GM23338 (cell line): ENCODE data around the gene SCAMP5. TPM values are rescaled to one million over a fixed set of nuclear protein-coding genes. Genes with fewer than 3 reads are reported as not detected.

Experiments
- ATAC-seq: fragments of 200-7000 bp; cut with Tn5 transposase; 3 replicates; pipeline ENCODE4 v1.9.1; 2020
- DNase-seq: peaks from one replicate; pipeline ENCODE4 v3.0.0-alpha.2; 2015; ENCODE audit warnings: low spot score
- H2AFZ ChIP-seq: fragments of 200-600 bp; sonication (generic); 2 replicates; pipeline ENCODE4 v1.8.0; 2016; ENCODE audit warnings: antibody characterized with exemption, mild to moderate bottlenecking, moderate library complexity
- H3F3A ChIP-seq: fragments of 200-600 bp; sonication (generic); replicated peaks from 2 replicates; pipeline ENCODE4 v1.8.0; 2017; ENCODE audit warnings: antibody characterized with exemption, mixed run types, low read depth
- H3K27ac ChIP-seq: fragments of 200-600 bp; sonication (generic); 2 replicates; pipeline ENCODE4 v1.6.1; 2016; ENCODE audit warnings: low read depth
- H3K27me3 ChIP-seq: fragments of 200-600 bp; sonication (generic); 2 replicates; pipeline ENCODE4 v1.8.0; 2016; ENCODE audit warnings: mild to moderate bottlenecking, mixed run types, moderate library complexity; ENCODE audit not compliant: insufficient read depth
- H3K36me3 ChIP-seq: fragments of 200-600 bp; sonication (generic); 2 replicates; pipeline ENCODE4 v1.8.0; 2016; ENCODE audit warnings: mild to moderate bottlenecking; ENCODE audit not compliant: insufficient read depth
- H3K4me1 ChIP-seq: fragments of 200-600 bp; sonication (generic); 2 replicates; pipeline ENCODE4 v1.8.0; 2016; ENCODE audit warnings: mild to moderate bottlenecking, moderate library complexity; ENCODE audit not compliant: insufficient read depth
- H3K4me2 ChIP-seq: fragments of 200-600 bp; sonication (generic); 2 replicates; pipeline ENCODE4 v1.7.1; 2017; ENCODE audit warnings: mixed run types
- H3K4me3 ChIP-seq: fragments of 200-600 bp; sonication (generic); 2 replicates; pipeline ENCODE4 v1.6.1; 2016; ENCODE audit warnings: mixed run types
- H3K79me2 ChIP-seq: fragments of 200-600 bp; sonication (generic); replicated peaks from 2 replicates; pipeline ENCODE4 v1.8.0; 2017; ENCODE audit warnings: mild to moderate bottlenecking; ENCODE audit not compliant: insufficient read depth
- H3K9me2 ChIP-seq: fragments of 200-600 bp; sonication (generic); 2 replicates; pipeline ENCODE4 v1.8.0; 2017; ENCODE audit not compliant: insufficient read depth
- H4K20me1 ChIP-seq: fragments of 200-600 bp; sonication (generic); replicated peaks from 2 replicates; pipeline ENCODE4 v1.8.0; 2017; ENCODE audit warnings: mild to moderate bottlenecking; ENCODE audit not compliant: insufficient read depth
- H3K27ac Mint-ChIP-seq: 2 replicates; pipeline ENCODE4 v1.8.0; 2020; ENCODE audit warnings: inconsistent platforms, mild to moderate bottlenecking, moderate library complexity, mixed read lengths
- H3K27me3 Mint-ChIP-seq: 3 replicates; pipeline ENCODE4 v1.8.0; 2022; ENCODE audit warnings: low read depth, mild to moderate bottlenecking, moderate library complexity, mixed read lengths, inconsistent platforms; ENCODE audit not compliant: insufficient read depth, poor library complexity
- H3K36me3 Mint-ChIP-seq: 3 replicates; pipeline ENCODE4 v1.8.0; 2021; ENCODE audit warnings: low read depth, mild to moderate bottlenecking, inconsistent platforms, moderate library complexity, mixed read lengths
- H3K4me1 Mint-ChIP-seq: 3 replicates; pipeline ENCODE4 v1.8.0; 2020; ENCODE audit warnings: mild to moderate bottlenecking, inconsistent platforms, mixed read lengths
- H3K4me3 Mint-ChIP-seq: 3 replicates; pipeline ENCODE4 v1.8.0; 2021; ENCODE audit warnings: moderate library complexity, mild to moderate bottlenecking, inconsistent platforms, mixed read lengths
- H3K9me3 Mint-ChIP-seq: 3 replicates; pipeline ENCODE4 v1.8.0; 2020; ENCODE audit warnings: moderate library complexity, mild to moderate bottlenecking, inconsistent platforms, mixed read lengths
- CREB1 ChIP-seq: fragments of 250-450 bp; sonication (Bioruptor Pico); IDR thresholded peaks from 2 replicates; pipeline ENCODE4 v1.5.0; 2020; ENCODE audit warnings: low read depth, mild to moderate bottlenecking, moderate library complexity
- EZH2 ChIP-seq: fragments of 200-600 bp; sonication (generic); IDR thresholded peaks from one replicate; pipeline ENCODE4 v1.8.0; 2017; ENCODE audit warnings: antibody characterized with exemption, mild to moderate bottlenecking, low read depth; ENCODE audit not compliant: unreplicated experiment
- EZH2phosphoT487 ChIP-seq: fragments of 200-600 bp; sonication (generic); IDR thresholded peaks from one replicate; pipeline ENCODE4 v1.8.1; 2018; ENCODE audit warnings: antibody characterized with exemption; ENCODE audit not compliant: unreplicated experiment
- JUNB ChIP-seq: IDR thresholded peaks from one replicate; pipeline ENCODE4 v1.6.1; 2016; ENCODE audit warnings: antibody characterized with exemption; ENCODE audit not compliant: unreplicated experiment
- NANOG ChIP-seq: IDR thresholded peaks from 2 replicates; pipeline ENCODE4 v1.6.1; 2016; ENCODE audit warnings: antibody characterized with exemption, borderline replicate concordance
- POLR2AphosphoS5 ChIP-seq: IDR thresholded peaks from 2 replicates; pipeline ENCODE4 v1.6.1; 2016; ENCODE audit warnings: antibody characterized with exemption, low read depth
- STAT1 ChIP-seq: IDR thresholded peaks from one replicate; pipeline ENCODE4 v1.6.1; 2016; ENCODE audit warnings: antibody characterized with exemption; ENCODE audit not compliant: unreplicated experiment
- ZNF114 ChIP-seq: fragments of 250-450 bp; sonication (Bioruptor Pico); IDR thresholded peaks from 2 replicates; pipeline ENCODE4 v1.5.0; 2020; ENCODE audit warnings: mild to moderate bottlenecking, moderate library complexity
- ZNF331 ChIP-seq: fragments of 250-450 bp; sonication (Bioruptor Pico); IDR thresholded peaks from 2 replicates; pipeline ENCODE4 v1.5.0; 2020; ENCODE audit warnings: low read depth, mild to moderate bottlenecking, moderate library complexity
- polyA plus RNA-seq: library from polyadenylated mRNA; unstranded; fragments of >200 nt; fragmentation: Nextera tagmentation; extraction: Ambion mirVana; gene quantifications from 2 replicates; pipeline ENCODE4 v1.2.1, GENCODE V29; 2016
- total RNA-seq: library from RNA; depleted of rRNA; stranded (reverse); fragments of >200 nt; shearing (Covaris generic); gene quantifications from 2 replicates; pipeline ENCODE4 v1.2.3, GENCODE V29; 2014
- TF ChIP-seq, protein P1 (sequence below): fragments of 250-450 bp; sonication (Bioruptor Pico); IDR thresholded peaks from 2 replicates; pipeline ENCODE4 v1.5.0; 2020; ENCODE audit warnings: mild to moderate bottlenecking, moderate library complexity
- TF ChIP-seq, protein P2 (sequence below): IDR thresholded peaks from one replicate; pipeline ENCODE4 v1.6.1; 2018; ENCODE audit warnings: antibody characterized with exemption; ENCODE audit not compliant: unreplicated experiment
- TF ChIP-seq, protein P3 (sequence below): IDR thresholded peaks from 2 replicates; pipeline ENCODE4 v1.6.1; 2016; ENCODE audit warnings: antibody characterized with exemption
- TF ChIP-seq, protein P4 (sequence below), 2 experiments: fragments of 200-600 bp in 1 of 2; sonication (generic) in 1 of 2; conservative IDR thresholded peaks; 2 replicates each; pipeline versions ENCODE4 v1.5.1 to v1.6.1; 2016 to 2017; ENCODE audit warnings: antibody characterized with exemption in 2 of 2, low read depth in 2 of 2, mild to moderate bottlenecking in 2 of 2, moderate library complexity in 1 of 2

SCAMP5 gene
- total and polyA plus RNA-seq, 2 experiments from 2014 or later, result 12.8 to 43.3 TPM

DNA sequence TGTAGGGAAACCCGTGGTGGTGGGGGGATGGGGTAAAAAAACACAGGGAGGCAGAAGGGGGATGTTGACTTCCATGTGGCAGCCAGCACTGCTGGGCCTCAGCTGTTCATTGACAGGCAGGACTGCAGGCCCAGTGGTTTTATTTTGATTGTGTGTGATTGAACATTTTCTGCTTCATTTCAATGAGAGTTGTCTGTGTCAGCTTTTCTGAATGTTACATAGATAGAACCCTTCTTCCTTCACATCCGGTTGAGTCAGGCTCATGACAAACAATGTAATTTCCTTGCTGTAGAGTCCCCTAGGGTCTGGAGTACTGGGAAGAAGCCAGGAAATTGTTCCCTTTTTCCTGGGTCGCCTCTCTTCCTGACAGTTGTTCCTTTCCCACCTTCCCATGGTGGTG lies 30.6 kb upstream of the SCAMP5 start:
- Histone ChIP-seq H3K79me2 (no peaks in the 10 kb centered on the region), H3K27ac (no peak overlapping the region), H2AFZ (no peak overlapping the region), H4K20me1 (no peaks in the 10 kb centered on the region), H3K4me3 (no peak overlapping the region), H3K27me3 (peaks cover 17% of the 10 kb centered on the region), H3K36me3 (no peaks in the 10 kb centered on the region), H3K4me2 (no peak overlapping the region), H3K9me2 (no peaks in the 10 kb centered on the region), H3F3A (no peaks in the 10 kb centered on the region), H3K4me1 (peaks cover 6% of the 10 kb centered on the region; the same call in 1 of the 2 replicates)
- H3K9me3 Mint-ChIP-seq, result no peaks in the 10 kb centered on the region; the same call in 2 of the 3 replicates
- H3K4me1 Mint-ChIP-seq, result peaks cover 14% of the 10 kb centered on the region
- H3K4me3 Mint-ChIP-seq, result no peak overlapping the region
- TF ChIP-seq ZNF114 (CRISPR knock-in tag), result no peak
- TF ChIP-seq EZH2, result no peak
- no peak for TF ChIP-seq POLR2AphosphoS5
- no peak for TF ChIP-seq JUNB
- no peak for TF ChIP-seq EZH2phosphoT487
- no peak for TF ChIP-seq ZNF331
- TF ChIP-seq STAT1, result no peak
- TF ChIP-seq, protein P1, sequence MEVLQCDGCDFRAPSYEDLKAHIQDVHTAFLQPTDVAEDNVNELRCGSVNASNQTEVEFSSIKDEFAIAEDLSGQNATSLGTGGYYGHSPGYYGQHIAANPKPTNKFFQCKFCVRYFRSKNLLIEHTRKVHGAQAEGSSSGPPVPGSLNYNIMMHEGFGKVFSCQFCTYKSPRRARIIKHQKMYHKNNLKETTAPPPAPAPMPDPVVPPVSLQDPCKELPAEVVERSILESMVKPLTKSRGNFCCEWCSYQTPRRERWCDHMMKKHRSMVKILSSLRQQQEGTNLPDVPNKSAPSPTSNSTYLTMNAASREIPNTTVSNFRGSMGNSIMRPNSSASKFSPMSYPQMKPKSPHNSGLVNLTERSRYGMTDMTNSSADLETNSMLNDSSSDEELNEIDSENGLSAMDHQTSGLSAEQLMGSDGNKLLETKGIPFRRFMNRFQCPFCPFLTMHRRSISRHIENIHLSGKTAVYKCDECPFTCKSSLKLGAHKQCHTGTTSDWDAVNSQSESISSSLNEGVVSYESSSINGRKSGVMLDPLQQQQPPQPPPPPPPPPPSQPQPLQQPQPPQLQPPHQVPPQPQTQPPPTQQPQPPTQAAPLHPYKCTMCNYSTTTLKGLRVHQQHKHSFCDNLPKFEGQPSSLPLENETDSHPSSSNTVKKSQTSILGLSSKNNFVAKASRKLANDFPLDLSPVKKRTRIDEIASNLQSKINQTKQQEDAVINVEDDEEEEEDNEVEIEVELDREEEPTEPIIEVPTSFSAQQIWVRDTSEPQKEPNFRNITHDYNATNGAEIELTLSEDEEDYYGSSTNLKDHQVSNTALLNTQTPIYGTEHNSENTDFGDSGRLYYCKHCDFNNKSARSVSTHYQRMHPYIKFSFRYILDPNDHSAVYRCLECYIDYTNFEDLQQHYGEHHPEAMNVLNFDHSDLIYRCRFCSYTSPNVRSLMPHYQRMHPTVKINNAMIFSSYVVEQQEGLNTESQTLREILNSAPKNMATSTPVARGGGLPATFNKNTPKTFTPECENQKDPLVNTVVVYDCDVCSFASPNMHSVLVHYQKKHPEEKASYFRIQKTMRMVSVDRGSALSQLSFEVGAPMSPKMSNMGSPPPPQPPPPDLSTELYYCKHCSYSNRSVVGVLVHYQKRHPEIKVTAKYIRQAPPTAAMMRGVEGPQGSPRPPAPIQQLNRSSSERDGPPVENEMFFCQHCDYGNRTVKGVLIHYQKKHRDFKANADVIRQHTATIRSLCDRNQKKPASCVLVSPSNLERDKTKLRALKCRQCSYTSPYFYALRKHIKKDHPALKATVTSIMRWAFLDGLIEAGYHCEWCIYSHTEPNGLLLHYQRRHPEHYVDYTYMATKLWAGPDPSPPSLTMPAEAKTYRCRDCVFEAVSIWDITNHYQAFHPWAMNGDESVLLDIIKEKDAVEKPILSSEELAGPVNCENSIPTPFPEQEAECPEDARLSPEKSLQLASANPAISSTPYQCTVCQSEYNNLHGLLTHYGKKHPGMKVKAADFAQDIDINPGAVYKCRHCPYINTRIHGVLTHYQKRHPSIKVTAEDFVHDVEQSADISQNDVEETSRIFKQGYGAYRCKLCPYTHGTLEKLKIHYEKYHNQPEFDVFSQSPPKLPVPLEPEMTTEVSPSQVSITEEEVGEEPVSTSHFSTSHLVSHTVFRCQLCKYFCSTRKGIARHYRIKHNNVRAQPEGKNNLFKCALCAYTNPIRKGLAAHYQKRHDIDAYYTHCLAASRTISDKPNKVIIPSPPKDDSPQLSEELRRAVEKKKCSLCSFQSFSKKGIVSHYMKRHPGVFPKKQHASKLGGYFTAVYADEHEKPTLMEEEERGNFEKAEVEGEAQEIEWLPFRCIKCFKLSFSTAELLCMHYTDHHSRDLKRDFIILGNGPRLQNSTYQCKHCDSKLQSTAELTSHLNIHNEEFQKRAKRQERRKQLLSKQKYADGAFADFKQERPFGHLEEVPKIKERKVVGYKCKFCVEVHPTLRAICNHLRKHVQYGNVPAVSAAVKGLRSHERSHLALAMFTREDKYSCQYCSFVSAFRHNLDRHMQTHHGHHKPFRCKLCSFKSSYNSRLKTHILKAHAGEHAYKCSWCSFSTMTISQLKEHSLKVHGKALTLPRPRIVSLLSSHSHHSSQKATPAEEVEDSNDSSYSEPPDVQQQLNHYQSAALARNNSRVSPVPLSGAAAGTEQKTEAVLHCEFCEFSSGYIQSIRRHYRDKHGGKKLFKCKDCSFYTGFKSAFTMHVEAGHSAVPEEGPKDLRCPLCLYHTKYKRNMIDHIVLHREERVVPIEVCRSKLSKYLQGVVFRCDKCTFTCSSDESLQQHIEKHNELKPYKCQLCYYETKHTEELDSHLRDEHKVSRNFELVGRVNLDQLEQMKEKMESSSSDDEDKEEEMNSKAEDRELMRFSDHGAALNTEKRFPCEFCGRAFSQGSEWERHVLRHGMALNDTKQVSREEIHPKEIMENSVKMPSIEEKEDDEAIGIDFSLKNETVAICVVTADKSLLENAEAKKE (CRISPR knock-in tag), result no peak
- TF ChIP-seq, protein P2, sequence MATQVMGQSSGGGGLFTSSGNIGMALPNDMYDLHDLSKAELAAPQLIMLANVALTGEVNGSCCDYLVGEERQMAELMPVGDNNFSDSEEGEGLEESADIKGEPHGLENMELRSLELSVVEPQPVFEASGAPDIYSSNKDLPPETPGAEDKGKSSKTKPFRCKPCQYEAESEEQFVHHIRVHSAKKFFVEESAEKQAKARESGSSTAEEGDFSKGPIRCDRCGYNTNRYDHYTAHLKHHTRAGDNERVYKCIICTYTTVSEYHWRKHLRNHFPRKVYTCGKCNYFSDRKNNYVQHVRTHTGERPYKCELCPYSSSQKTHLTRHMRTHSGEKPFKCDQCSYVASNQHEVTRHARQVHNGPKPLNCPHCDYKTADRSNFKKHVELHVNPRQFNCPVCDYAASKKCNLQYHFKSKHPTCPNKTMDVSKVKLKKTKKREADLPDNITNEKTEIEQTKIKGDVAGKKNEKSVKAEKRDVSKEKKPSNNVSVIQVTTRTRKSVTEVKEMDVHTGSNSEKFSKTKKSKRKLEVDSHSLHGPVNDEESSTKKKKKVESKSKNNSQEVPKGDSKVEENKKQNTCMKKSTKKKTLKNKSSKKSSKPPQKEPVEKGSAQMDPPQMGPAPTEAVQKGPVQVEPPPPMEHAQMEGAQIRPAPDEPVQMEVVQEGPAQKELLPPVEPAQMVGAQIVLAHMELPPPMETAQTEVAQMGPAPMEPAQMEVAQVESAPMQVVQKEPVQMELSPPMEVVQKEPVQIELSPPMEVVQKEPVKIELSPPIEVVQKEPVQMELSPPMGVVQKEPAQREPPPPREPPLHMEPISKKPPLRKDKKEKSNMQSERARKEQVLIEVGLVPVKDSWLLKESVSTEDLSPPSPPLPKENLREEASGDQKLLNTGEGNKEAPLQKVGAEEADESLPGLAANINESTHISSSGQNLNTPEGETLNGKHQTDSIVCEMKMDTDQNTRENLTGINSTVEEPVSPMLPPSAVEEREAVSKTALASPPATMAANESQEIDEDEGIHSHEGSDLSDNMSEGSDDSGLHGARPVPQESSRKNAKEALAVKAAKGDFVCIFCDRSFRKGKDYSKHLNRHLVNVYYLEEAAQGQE, result no peak
- TF ChIP-seq, protein P3, sequence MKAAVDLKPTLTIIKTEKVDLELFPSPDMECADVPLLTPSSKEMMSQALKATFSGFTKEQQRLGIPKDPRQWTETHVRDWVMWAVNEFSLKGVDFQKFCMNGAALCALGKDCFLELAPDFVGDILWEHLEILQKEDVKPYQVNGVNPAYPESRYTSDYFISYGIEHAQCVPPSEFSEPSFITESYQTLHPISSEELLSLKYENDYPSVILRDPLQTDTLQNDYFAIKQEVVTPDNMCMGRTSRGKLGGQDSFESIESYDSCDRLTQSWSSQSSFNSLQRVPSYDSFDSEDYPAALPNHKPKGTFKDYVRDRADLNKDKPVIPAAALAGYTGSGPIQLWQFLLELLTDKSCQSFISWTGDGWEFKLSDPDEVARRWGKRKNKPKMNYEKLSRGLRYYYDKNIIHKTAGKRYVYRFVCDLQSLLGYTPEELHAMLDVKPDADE, result no peak
- TF ChIP-seq NANOG, result no peak
- TF ChIP-seq CREB1, result no peak
- TF ChIP-seq, protein P4, sequence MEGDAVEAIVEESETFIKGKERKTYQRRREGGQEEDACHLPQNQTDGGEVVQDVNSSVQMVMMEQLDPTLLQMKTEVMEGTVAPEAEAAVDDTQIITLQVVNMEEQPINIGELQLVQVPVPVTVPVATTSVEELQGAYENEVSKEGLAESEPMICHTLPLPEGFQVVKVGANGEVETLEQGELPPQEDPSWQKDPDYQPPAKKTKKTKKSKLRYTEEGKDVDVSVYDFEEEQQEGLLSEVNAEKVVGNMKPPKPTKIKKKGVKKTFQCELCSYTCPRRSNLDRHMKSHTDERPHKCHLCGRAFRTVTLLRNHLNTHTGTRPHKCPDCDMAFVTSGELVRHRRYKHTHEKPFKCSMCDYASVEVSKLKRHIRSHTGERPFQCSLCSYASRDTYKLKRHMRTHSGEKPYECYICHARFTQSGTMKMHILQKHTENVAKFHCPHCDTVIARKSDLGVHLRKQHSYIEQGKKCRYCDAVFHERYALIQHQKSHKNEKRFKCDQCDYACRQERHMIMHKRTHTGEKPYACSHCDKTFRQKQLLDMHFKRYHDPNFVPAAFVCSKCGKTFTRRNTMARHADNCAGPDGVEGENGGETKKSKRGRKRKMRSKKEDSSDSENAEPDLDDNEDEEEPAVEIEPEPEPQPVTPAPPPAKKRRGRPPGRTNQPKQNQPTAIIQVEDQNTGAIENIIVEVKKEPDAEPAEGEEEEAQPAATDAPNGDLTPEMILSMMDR (conservative IDR thresholded peaks at IDR 0.05; ENCODE audit: low read depth in 2 of 2), result no peak
- peaks cover 8% of the 10 kb centered on the region for H3K27me3 Mint-ChIP-seq
- H3K36me3 Mint-ChIP-seq, result no peaks in the 10 kb centered on the region
- peak; percentile 37; the same call in 2 of the 3 replicates for ATAC-seq
- no peak overlapping the region for H3K27ac Mint-ChIP-seq
- DNase-seq, result no peak
